Activated naive CD4-positive, alpha-beta T cell treated with anti-CD3 and anti-CD28 coated beads, Interleukin-2, amount 50 U/mL, for 16 hours (primary cell): ENCODE measurements around the gene DNAJC21.
A peak's percentile ranks its signal among the peaks of the same experiment; 100 is the strongest.
"Not testable (repeated sequence)": the region's sequence is repeated elsewhere in the genome, so short reads cannot be mapped to it uniquely, and the experiment has no call there.

ENCODE experiments used
- DNase-seq: peaks from one replicate; pipeline ENCODE4 v3.0.0-alpha.2; 2020

The DNAJC21 gene

GRCh38 chr5:34929134-34929719 lies at the start of gene DNAJC21:
TSS of gene DNAJC21 (plus strand) at chr5:34929559. CDS start at chr5:34929820, 261 bp downstream.
- DNase-seq: peak; percentile 98

GRCh38 chr5:34881246-34881645 lies 48.1 kb upstream of the DNAJC21 start:
- no peak for DNase-seq

GRCh38 chr5:34886392-34887119 lies 42.8 kb upstream of the DNAJC21 start:
- DNase-seq: no peak

DNA sequence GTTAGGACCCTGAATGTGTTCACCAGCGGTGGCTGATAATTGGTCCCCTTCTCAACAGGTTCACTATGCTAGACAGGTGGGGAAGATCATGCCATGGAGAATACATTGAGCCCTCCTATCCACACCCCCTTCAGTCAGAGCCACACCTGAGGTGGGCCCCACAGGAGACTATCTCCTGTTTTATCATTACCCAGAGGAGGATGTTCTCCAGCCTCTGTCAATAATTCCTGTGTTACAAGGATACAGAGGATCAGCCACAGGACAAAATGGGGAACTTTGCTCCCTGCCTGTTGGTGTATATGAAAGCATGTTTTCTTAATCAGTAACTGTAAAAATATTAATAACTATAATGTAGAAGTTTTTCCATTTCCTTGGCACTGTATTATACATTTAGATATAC lies 40.0 kb upstream of the DNAJC21 start:
- no peak for DNase-seq

- DNase-seq: no peak
Measured at GRCh38 chr5:34891981-34892380, 37.4 kb upstream of the DNAJC21 start.

DNA sequence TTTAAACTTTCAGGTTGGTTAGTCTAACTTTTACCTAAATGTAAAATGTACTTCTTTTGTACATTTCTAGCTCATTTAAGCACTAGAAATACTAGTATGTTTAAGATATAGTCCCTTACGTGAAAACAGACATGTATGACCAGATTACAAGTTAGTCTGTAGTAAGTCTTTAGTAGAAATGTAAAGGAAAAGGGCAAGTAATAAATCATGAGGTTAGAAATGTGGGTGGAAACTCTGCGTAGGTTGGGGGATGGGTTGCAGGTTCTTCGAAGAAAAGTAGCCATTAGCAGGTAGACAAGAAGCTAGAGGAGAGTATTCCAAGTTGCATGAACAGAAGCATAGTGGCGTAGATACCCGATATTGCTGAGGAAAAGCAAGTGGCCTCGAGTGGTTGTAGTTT lies 36.9 kb upstream of the DNAJC21 start:
- no peak for DNase-seq

DNA sequence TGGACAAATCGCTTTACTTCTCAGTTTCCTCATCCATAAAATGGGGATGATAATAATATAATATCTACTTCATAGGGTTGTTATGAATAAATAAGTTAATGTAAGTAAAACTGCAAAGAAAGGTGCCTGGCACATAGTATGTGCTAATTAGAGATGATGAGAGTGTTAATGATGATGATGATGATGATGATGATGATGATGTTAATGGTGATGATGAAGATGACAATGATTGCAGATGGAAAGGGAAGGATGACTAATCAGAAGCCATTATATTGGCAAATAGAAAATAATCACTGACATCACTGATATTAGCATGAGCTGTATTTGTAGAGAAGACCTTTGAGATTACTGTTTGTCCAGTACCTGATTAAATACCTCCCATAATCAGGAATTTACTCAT lies 34.6 kb upstream of the DNAJC21 start:
- DNase-seq: no peak

DNA sequence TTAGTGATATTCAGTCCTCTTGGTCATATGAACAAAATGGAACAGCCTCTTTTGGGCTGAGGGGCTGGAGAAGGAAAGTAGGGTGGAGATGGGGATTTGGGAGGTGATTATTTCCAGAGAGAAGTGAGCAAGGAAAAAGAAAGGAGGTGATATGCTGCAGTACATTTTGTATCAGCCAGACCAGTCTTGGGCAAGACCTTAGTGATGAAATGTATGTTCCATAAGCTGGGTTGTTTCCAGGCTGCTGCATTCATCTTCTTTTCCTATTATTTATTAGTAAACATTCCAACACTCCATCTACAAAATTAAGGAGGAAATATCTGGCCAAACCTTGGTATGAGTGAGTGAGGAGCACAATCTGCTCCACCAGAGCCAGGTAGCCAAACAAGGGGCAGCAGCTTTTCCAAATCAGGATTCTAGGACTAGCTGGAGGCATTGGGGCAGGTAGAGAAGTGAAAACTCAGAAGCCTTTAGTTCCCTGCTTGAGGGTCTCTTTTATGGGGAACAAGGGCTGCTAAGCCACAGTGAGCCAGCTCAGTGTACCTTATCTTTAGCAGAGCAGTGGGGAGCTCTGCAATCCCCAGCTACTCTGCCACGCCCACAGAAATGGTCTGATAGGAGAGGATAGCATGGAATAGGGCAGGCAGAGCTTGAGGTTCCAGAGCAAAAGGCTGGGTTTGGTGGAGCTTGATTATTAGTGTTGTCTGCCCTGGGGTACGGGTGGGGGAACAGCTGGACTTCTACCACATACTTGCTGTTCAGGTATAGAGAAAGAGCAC lies 33.5 kb upstream of the DNAJC21 start:
- DNase-seq: no peak

DNA sequence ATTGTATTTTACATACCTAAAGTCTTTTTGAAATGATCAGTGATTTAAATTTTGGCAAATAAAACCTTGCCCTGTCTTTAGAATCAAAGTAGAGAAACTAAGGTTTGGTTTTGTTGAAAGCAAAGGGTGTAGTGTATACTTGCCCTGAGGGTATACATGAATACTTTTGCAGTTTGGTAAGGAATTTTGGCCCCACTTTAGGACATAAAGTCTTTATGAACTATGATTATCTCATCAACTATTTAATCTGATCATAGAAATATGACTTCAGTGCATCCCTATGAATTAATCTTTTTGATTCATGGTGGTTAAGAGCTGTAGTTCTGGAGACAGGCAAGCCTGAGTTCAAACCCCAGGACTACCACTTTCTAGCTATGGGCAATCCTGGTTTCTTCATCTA lies 31.7 kb upstream of the DNAJC21 start:
- no peak for DNase-seq

DNA sequence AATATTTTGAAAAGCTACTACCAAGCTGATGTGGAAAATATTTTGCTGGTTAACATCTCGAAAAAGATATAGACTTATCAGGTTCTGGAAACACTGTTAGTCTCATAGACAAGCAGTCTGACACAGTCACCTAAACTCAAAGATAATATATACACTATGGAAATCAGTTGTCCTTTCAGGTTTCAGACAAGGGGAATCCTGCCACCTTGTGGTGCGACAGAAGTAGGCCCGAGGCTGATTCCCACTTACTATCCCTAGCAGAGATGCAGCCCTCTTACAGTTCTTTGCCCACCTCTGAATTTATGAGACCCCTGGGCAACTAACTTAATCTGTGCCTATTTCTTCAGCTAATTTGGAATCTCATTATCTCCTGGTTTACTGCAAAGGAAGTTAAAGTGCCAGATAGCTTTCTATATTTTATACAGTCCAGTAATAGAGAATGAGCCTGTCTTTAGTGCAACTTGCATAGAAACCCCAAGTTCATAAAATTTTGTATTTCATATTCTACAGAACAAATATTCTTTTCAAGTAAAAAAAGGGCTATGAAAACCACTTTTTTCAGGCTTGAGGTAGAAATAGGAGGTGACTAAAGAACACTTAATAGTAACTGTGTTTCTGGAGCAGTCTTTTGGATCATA lies 31.0 kb upstream of the DNAJC21 start:
- peak; percentile 57 for DNase-seq

DNA sequence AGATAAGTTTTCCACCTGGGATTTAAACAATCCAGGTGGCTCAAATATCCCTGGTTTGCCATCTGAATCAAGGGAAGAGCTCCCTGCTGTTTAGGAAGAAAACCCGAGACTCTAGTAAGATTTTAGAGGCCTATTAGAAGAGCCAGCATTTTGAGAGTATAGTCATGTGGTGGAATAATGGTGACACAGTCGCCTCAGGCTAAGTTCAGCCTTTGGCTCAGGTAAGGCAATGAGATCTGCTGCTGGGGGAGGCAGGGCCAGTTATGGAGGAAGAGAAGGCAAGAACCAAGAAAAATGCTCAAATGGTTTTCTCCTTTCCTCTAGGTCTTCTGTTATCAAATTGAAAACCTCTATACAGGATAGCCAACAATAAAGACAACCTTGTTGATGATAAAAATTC lies 30.3 kb upstream of the DNAJC21 start:
- DNase-seq: no peak

DNA sequence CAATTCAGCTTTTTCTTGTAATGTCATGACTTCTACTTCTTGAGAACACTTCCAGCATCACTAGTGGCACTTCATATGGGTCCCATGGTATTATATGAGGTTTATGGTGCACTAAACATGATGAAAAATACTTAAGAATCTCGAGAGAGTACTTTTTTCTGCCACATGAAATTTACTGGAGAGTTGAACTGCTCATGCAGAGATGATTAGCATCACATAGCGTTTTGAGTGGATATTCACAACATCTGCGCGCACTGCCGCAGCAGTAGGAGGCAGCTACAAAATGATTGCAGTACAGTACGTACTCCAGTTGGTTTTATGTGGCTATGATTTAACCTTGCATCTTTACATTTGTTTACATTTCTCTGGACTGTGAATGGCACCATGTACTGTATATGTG lies 28.7 kb upstream of the DNAJC21 start:
- DNase-seq: no peak

DNA sequence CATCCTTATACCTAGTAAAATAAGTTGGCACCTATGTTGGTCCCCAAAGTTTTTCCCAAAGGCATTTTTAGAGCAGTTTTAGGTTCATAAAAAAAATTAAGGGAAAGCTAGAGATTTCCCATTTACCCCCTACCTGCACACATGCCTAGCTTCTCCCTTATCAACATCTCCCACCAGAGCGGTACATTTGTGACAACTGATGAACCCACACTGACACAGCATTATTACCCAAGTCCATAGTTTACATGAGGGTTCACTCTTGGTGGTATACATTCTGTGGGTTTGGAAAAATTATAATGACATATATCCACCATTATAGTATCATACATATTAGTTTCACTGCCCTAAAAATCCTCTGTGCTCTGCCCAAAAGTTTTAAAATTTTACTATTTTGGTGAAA lies 26.1 kb upstream of the DNAJC21 start:
- no peak for DNase-seq

DNA sequence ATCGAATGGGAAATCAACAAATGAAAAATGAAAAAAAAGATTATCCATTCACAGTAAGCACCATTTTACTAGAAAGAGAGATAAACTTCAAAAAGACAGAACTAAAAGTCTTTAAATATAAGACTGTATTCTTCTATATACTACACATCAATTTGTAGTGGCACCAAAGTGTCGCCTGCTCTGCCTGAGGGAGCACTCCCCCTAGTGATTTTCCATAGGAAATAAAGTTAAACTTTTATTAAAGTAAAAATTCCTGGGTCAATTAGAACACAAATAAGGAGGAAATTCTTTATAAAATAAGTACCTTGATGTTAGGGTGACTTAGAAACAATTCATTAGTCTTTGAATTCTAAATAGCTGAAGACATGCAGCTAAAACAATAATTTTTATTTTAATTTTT lies 23.8 kb upstream of the DNAJC21 start:
- DNase-seq: no peak

- no peak for DNase-seq
Measured at GRCh38 chr5:34913072-34913471, 16.3 kb upstream of the DNAJC21 start.

- peak; percentile 21 for DNase-seq
Measured at GRCh38 chr5:34914671-34915138, 14.7 kb upstream of the DNAJC21 start.

- peak; percentile 94 for DNase-seq
Measured at GRCh38 chr5:34915139-34915855, 14.1 kb upstream of the DNAJC21 start, which contains the start of the genes BRIX1 and RAD1. TSS of gene BRIX1 (plus strand) at chr5:34915711. CDS start at chr5:34915739, 28 bp downstream. TSS of gene RAD1 (minus strand) at chr5:34915504. CDS start at chr5:34914892, 612 bp downstream.

GRCh38 chr5:34915856-34916192 lies 13.5 kb upstream of the DNAJC21 start:
- no peak for DNase-seq

DNA sequence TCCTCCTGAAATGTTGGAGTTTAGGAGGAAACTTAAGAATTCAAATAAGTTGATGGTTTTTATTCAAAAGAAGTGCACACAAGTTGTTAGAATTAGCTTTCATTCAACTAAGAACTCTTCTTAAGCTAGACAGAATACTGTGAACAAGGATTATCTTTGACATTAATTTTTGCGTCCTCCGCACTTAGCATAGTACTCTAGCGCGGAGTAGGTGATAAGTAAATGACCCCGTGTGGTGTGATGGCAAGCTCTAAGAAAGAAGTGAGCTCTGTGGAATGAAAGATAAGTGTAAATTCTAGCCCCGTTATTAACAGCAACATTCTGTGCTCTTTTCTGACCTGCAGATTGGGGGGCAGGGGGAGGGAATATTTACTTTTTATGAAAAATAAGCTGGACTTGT lies 12.8 kb upstream of the DNAJC21 start:
- DNase-seq: no peak

DNA sequence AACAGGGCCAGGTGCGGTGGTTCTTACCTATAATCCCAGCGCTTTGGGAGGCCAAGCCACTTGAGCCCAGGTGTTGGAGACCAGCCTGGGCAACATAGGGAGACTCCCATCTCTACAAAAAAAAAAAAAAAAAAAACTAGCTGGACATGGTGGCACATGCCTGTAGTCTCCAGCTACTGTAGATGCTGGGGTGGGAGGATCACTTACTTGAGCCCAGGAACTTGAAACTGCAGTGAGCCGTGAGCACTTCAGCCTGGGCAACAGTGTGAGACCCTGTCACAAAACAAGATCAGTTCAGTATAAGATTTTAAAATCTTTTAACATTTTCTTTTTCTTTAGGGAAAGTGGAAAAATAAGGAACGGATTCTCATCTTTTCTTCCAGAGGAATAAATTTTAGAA lies 11.3 kb upstream of the DNAJC21 start:
- no peak for DNase-seq

GRCh38 chr5:34919077-34919476 lies 10.3 kb upstream of the DNAJC21 start:
- DNase-seq: no peak

DNA sequence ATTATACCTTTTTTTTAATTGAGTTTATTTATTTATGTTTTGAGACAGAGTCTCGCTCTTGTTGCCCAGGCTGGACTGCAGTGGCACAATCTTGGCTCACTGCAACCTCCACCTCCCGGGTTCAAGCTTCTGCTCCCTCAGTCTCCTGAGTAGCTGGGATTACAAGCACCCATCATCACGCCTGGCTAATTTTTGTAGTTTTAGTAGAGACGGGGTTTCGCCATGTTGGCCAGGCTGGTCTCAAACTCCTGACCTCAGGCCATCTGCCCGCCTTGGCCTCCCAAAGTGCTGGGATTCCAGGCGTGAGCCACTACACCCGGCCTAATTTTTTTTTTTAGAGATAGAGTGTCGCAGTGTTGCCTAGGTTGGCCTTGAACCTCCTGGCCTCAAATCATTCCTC lies 6.1 kb upstream of the DNAJC21 start:
- DNase-seq: not testable (repeated sequence)
